HCT116 (cell line): ENCODE measurements around the gene SLC24A3. TPM values are rescaled to one million over a fixed set of nuclear protein-coding genes. Genes with fewer than 3 reads are reported as not detected.

ENCODE experiments used
- ATAC-seq: fragments of 200-7000 bp; cut with Tn5 transposase; 2 replicates; pipeline ENCODE4 v1.9.1; 2020; ENCODE audit warnings: mild to moderate bottlenecking, moderate library complexity
- BruUV-seq: library from RNA; stranded (reverse); fragments of 400-500 nt; replicated peaks from 2 replicates; lab custom pipeline; 2021; lab: Mats Ljungman, UMichigan
- CTCF ChIA-PET: fragments of 300-600 bp; sonication (Branson Sonifier 250); formaldehyde crosslinking; loops from one replicate; lab custom pipeline; 2021; ENCODE audit warnings: antibody characterized with exemption; lab: Charles Lee
- POLR2A ChIA-PET: fragments of 300-600, 350-600 bp; sonication (Branson Sonifier 250); formaldehyde crosslinking; loops from one replicate; lab custom pipeline; 2021; ENCODE audit warnings: antibody characterized with exemption; lab: Charles Lee
- RAD21 ChIA-PET, 2 experiments: fragments of 300-600 bp; sonication (Branson Sonifier 250); formaldehyde crosslinking; loops; one replicate each; lab custom pipeline; 2023; ENCODE audit warnings: low total read pairs in 2 of 2; ENCODE audit not compliant: uncharacterized antibody in 2 of 2, unreplicated experiment in 2 of 2, low non-redundant PET in 1 of 2; lab: Charles Lee
- DNase-seq: peaks from one replicate; pipeline ENCODE4 v3.0.0-alpha.2; 2010; ENCODE audit warnings: low read depth, low spot score
- H2AFZ ChIP-seq: fragments of 200-600 bp; shearing (Covaris generic), sonication (generic); 2 replicates; pipeline ENCODE4 v1.6.1; 2017; ENCODE audit warnings: low read depth, mixed run types, mixed read lengths, antibody characterized with exemption, low read length; ENCODE audit not compliant: poor library complexity, severe bottlenecking
- H3K27ac ChIP-seq: 2 replicates; pipeline ENCODE4 v1.5.1; 2012; ENCODE audit warnings: low read depth, low read length
- H3K27me3 ChIP-seq: fragments of 200-600 bp; sonication (generic); 2 replicates; pipeline ENCODE4 v1.6.1; 2016; ENCODE audit warnings: mixed run types, low read length, mixed read lengths; ENCODE audit not compliant: insufficient read depth
- H3K36me3 ChIP-seq, 2 experiments: fragments of 200-500 bp in 1 of 2; fragments of 200-600 bp in 1 of 2; sonication (Bioruptor generic) in 1 of 2; sonication (generic) in 1 of 2; 2 replicates each; pipeline versions ENCODE4 v1.5.1 to v1.6.1; 2014 to 2016; ENCODE audit warnings: low read length in 2 of 2, inconsistent platforms in 1 of 2, mixed read lengths in 1 of 2, mixed run types in 1 of 2; ENCODE audit not compliant: insufficient read depth in 2 of 2, control insufficient read depth in 1 of 2
- H3K4me1 ChIP-seq, 2 experiments: fragments of 200-600 bp in 1 of 2; sonication (generic) in 1 of 2; 2 replicates each; pipeline versions ENCODE4 v1.5.1 to v1.6.1; 2012 to 2017; ENCODE audit warnings: low read length in 2 of 2, inconsistent platforms in 1 of 2, mild to moderate bottlenecking in 1 of 2, mixed read lengths in 1 of 2, mixed run types in 1 of 2, moderate library complexity in 1 of 2; ENCODE audit not compliant: insufficient read depth in 2 of 2, control insufficient read depth in 1 of 2
- H3K4me2 ChIP-seq: fragments of 200-600 bp; sonication (generic); 2 replicates; pipeline ENCODE4 v1.6.1; 2017; ENCODE audit warnings: mixed run types, low read length, mixed read lengths
- H3K4me3 ChIP-seq, 2 experiments: fragments of 200-600 bp in 1 of 2; sonication (generic) in 1 of 2; replicated peaks in 1 of 2; 2 replicates each; pipeline ENCODE4 v1.5.1; 2011 to 2016; ENCODE audit warnings: low read length in 2 of 2, control low read depth in 1 of 2, low read depth in 1 of 2, mild to moderate bottlenecking in 1 of 2, mixed read lengths in 1 of 2, mixed run types in 1 of 2
- H3K79me2 ChIP-seq: fragments of 200-600 bp; sonication (generic); 2 replicates; pipeline ENCODE4 v1.6.1; 2017; ENCODE audit warnings: mild to moderate bottlenecking, mixed run types, low read length, moderate library complexity, mixed read lengths; ENCODE audit not compliant: insufficient read depth
- H3K9ac ChIP-seq: fragments of 200-600 bp; sonication (generic); 2 replicates; pipeline ENCODE4 v1.6.1; 2016; ENCODE audit warnings: low read length, mixed read lengths
- H3K9me2 ChIP-seq: fragments of 200-600 bp; sonication (generic), shearing (Covaris generic); 2 replicates; pipeline ENCODE4 v1.6.1; 2017; ENCODE audit warnings: mixed run types, mild to moderate bottlenecking, moderate library complexity; ENCODE audit not compliant: insufficient read depth
- H3K9me3 ChIP-seq, 2 experiments: fragments of 200-500 bp in 1 of 2; fragments of 200-600 bp in 1 of 2; sonication (Bioruptor generic) in 1 of 2; sonication (generic) in 1 of 2; 2 replicates each; pipeline ENCODE4 v1.6.1; 2014 to 2017; ENCODE audit warnings: low read length in 2 of 2, mixed read lengths in 2 of 2, inconsistent platforms in 1 of 2, low read depth in 1 of 2, mild to moderate bottlenecking in 1 of 2, mixed run types in 1 of 2, moderate library complexity in 1 of 2; ENCODE audit not compliant: control insufficient read depth in 1 of 2, insufficient read depth in 1 of 2
- H4K20me1 ChIP-seq: fragments of 200-600 bp; sonication (generic), shearing (Covaris generic); 2 replicates; pipeline ENCODE4 v1.6.1; 2017; ENCODE audit warnings: mixed run types, mild to moderate bottlenecking, moderate library complexity; ENCODE audit not compliant: insufficient read depth
- CBX3 ChIP-seq: IDR thresholded peaks from 2 replicates; pipeline ENCODE4 v1.6.1; 2012; ENCODE audit warnings: low read depth
- CEBPB ChIP-seq: IDR thresholded peaks from 2 replicates; pipeline ENCODE4 v1.6.1; 2012; ENCODE audit warnings: low read depth
- CTCF ChIP-seq, 3 experiments: fragments of 200-600 bp in 1 of 3; sonication (generic) in 1 of 3; IDR thresholded peaks in 2 of 3; conservative IDR thresholded peaks in 1 of 3; 2 replicates each; pipeline ENCODE4 v1.5.1; 2012 to 2017; ENCODE audit warnings: low read depth in 2 of 3, low read length in 2 of 3, antibody characterized with exemption in 1 of 3, borderline replicate concordance in 1 of 3, control low read depth in 1 of 3, mild to moderate bottlenecking in 1 of 3, mixed read lengths in 1 of 3, mixed run types in 1 of 3, moderate library complexity in 1 of 3; ENCODE audit not compliant: insufficient read depth in 1 of 3
- EGR1 ChIP-seq: IDR thresholded peaks from 2 replicates; pipeline ENCODE4 v1.6.1; 2012; ENCODE audit warnings: low read depth
- EZH2 ChIP-seq: fragments of 200-600 bp; sonication (generic); IDR thresholded peaks from 2 replicates; pipeline ENCODE4 v1.6.1; 2017; ENCODE audit warnings: antibody characterized with exemption, mixed run types
- EZH2phosphoT487 ChIP-seq: fragments of 200-600 bp; IDR thresholded peaks from 2 replicates; pipeline ENCODE4 v1.6.1; 2018; ENCODE audit warnings: antibody characterized with exemption, borderline replicate concordance
- POLR2AphosphoS5 ChIP-seq: IDR thresholded peaks from 2 replicates; pipeline ENCODE4 v1.6.1; 2011; ENCODE audit warnings: mild to moderate bottlenecking, low read depth, low read length, moderate library complexity
- RAD21 ChIP-seq: IDR thresholded peaks from 2 replicates; pipeline ENCODE4 v1.6.1; 2012; ENCODE audit warnings: low read depth, mild to moderate bottlenecking
- REST ChIP-seq: IDR thresholded peaks from 2 replicates; pipeline ENCODE4 v1.6.1; 2012; ENCODE audit warnings: low read depth
- SRF ChIP-seq: IDR thresholded peaks from 2 replicates; pipeline ENCODE4 v1.6.1; 2012; ENCODE audit warnings: low read depth
- TCF7L2 ChIP-seq: IDR thresholded peaks from 2 replicates; pipeline ENCODE4 v1.7.0; 2011; ENCODE audit warnings: borderline replicate concordance, inconsistent platforms; ENCODE audit not compliant: insufficient read depth, insufficient read length; ENCODE audit errors: extremely low read depth
- YY1 ChIP-seq: IDR thresholded peaks from 2 replicates; pipeline ENCODE4 v1.6.1; 2011; ENCODE audit warnings: low read length, low read depth, moderate library complexity, mild to moderate bottlenecking; ENCODE audit not compliant: insufficient replicate concordance; ENCODE audit errors: extremely low read depth
- intact Hi-C: fragments of 100-400 bp; cut with micrococcal nuclease; formaldehyde crosslinking; loops from 2 replicates; pipeline ENCODE4 v1.10.0; 2022
- total RNA-seq: library from RNA; stranded (reverse); gene quantifications from one replicate; pipeline ENCODE4 v1.2.1, GENCODE V29; 2021; ENCODE audit not compliant: unreplicated experiment
- TF ChIP-seq, protein P1 (sequence below): IDR thresholded peaks from 2 replicates; pipeline ENCODE4 v1.6.1; 2011; ENCODE audit warnings: mild to moderate bottlenecking, low read length, moderate library complexity; ENCODE audit not compliant: insufficient replicate concordance; ENCODE audit errors: extremely low read depth
- TF ChIP-seq, protein P2 (sequence below): IDR thresholded peaks from 2 replicates; pipeline ENCODE4 v1.6.1; 2012
- TF ChIP-seq, protein P3 (sequence below): IDR thresholded peaks from 2 replicates; pipeline ENCODE4 v1.6.1; 2012

SLC24A3 gene
- total RNA-seq, 1 experiment from 2014 or later, result not detected

- TF ChIP-seq, protein P1, sequence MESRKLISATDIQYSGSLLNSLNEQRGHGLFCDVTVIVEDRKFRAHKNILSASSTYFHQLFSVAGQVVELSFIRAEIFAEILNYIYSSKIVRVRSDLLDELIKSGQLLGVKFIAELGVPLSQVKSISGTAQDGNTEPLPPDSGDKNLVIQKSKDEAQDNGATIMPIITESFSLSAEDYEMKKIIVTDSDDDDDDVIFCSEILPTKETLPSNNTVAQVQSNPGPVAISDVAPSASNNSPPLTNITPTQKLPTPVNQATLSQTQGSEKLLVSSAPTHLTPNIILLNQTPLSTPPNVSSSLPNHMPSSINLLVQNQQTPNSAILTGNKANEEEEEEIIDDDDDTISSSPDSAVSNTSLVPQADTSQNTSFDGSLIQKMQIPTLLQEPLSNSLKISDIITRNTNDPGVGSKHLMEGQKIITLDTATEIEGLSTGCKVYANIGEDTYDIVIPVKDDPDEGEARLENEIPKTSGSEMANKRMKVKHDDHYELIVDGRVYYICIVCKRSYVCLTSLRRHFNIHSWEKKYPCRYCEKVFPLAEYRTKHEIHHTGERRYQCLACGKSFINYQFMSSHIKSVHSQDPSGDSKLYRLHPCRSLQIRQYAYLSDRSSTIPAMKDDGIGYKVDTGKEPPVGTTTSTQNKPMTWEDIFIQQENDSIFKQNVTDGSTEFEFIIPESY, result no peak
- TF ChIP-seq CBX3, result no peak
- TF ChIP-seq POLR2AphosphoS5, result no peak
- TF ChIP-seq EZH2, result no peak
Observed at GRCh38 chr20:19374216-19374615, 161.8 kb downstream of the SLC24A3 start (continued).

GRCh38 chr20:19375395-19375794 lies 163.0 kb downstream of the SLC24A3 start:
- intact Hi-C loops, result no loop called here
- Histone ChIP-seq H3K36me3 (no peaks in the 10 kb centered on the region), H3K27me3 (no peaks in the 10 kb centered on the region), H3K4me2 (no peak overlapping the region), H3K9me2 (no peaks in the 10 kb centered on the region), H3K27ac (no peak overlapping the region), H2AFZ (no peak overlapping the region), H3K9me3 (no peaks in the 10 kb centered on the region), H3K4me3 (no peak overlapping the region), H4K20me1 (no peaks in the 10 kb centered on the region), H3K4me1 (no peaks in the 10 kb centered on the region), H3K79me2 (no peaks in the 10 kb centered on the region), H3K9ac (no peak overlapping the region)
- CTCF ChIA-PET, result no interaction called here
- POLR2A ChIA-PET, result no interaction called here
- ATAC-seq, result no peak
- BruUV-seq, result no TSS peak
- RAD21 ChIA-PET, result no interaction called here
- no peak for DNase-seq
- no peak for TF ChIP-seq YY1
- no peak for TF ChIP-seq EZH2
- TF ChIP-seq SRF, result no peak
- no peak for TF ChIP-seq CEBPB
- no peak for TF ChIP-seq EZH2phosphoT487
- no peak for TF ChIP-seq CTCF (IDR thresholded peaks at IDR 0.05 in 2 of 3, conservative IDR thresholded peaks at IDR 0.05 in 1 of 3; ENCODE audit: borderline replicate concordance in 1 of 3, insufficient read depth in 1 of 3, low read depth in 2 of 3, low read length in 2 of 3)
- TF ChIP-seq TCF7L2, result no peak
- TF ChIP-seq, protein P1, result no peak
- TF ChIP-seq, protein P2, sequence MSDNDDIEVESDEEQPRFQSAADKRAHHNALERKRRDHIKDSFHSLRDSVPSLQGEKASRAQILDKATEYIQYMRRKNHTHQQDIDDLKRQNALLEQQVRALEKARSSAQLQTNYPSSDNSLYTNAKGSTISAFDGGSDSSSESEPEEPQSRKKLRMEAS, result no peak
- TF ChIP-seq, protein P3, sequence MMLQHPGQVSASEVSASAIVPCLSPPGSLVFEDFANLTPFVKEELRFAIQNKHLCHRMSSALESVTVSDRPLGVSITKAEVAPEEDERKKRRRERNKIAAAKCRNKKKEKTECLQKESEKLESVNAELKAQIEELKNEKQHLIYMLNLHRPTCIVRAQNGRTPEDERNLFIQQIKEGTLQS, result no peak
- TF ChIP-seq RAD21, result no peak
- TF ChIP-seq REST, result no peak
- TF ChIP-seq EGR1, result no peak
